ENCODE measurements around the gene ABT1.

DNA sequence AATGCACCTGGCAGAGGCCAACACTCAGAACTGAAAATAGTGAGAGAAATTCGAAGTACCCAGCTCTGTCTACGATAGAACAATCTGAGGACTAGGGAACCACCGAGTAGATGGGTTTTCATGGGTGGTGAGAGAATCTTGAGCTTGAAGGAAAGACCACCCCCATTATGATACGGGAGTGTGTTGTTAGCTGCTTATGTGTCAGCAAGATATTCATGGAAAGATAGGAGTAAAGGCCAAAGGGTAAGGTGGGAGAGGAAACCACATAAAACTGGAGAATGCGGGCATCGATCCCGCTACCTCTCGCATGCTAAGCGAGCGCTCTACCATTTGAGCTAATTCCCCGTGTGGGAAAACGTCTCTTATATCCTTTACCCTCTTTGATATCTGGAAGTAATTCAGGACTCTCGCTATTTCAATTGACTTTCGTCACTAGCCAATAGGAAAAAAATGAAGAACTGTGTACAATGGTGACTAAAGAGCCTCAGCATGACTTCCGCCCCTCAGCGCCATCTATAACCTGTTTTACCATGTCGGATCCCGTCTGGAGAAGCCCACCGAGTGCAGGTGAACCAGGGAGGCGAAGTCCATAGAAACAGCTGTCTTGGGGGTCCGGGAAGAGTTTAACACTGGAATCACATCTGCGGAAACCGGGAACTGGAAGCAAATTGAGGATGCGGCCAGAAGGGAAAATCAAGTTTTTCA is 25.0 kb upstream of the ABT1 start:
- TF ChIP-seq POLR2A (IDR thresholded peaks at IDR 0.05; ENCODE audit: low read length): no peak
- TF ChIP-seq GATA1 (IDR thresholded peaks at IDR 0.05; ENCODE audit: low read depth, low read length): no peak

All from erythroblast (primary cell).